SK-N-SH (cell line): Measurements from ENCODE around the gene TNFRSF1A. TPM values are rescaled to one million over a fixed set of nuclear protein-coding genes. Genes with fewer than 3 reads are reported as not detected.

Source experiments
- CTCF ChIA-PET: fragments of 300-600, 350-600 bp; formaldehyde crosslinking; extraction: SDS; loops from one replicate; lab custom pipeline; 2021; lab: Yijun Ruan, JAX
- POLR2A ChIA-PET: fragments of 350-600 bp; sonication (Branson Sonifier 250); formaldehyde crosslinking; extraction: SDS; loops from one replicate; lab custom pipeline; 2020; ENCODE audit warnings: antibody characterized with exemption, inconsistent platforms; lab: Yijun Ruan, JAX
- DNase-seq: peaks from one replicate; pipeline ENCODE4 v3.0.0; 2012
- H2AFZ ChIP-seq: fragments of 200-600 bp; sonication (generic); 2 replicates; pipeline ENCODE4 v1.8.1; 2016; ENCODE audit warnings: antibody characterized with exemption, mild to moderate bottlenecking, low read depth
- H3F3A ChIP-seq: fragments of 200-600 bp; sonication (generic); replicated peaks from 2 replicates; pipeline ENCODE3; 2016; ENCODE audit warnings: antibody characterized with exemption, mild to moderate bottlenecking; ENCODE audit not compliant: insufficient read depth
- H3K27ac ChIP-seq, 2 experiments: fragments of 200-500 bp in 1 of 2; fragments of 200-600 bp in 1 of 2; sonication (Bioruptor generic) in 1 of 2; sonication (generic), shearing (Covaris generic) in 1 of 2; 2 replicates each; pipeline versions ENCODE4 v1.5.1 to v1.6.1; 2014 to 2016; ENCODE audit warnings: low read depth in 2 of 2, inconsistent platforms in 1 of 2, low read length in 1 of 2, mild to moderate bottlenecking in 1 of 2, mixed read lengths in 1 of 2
- H3K27me3 ChIP-seq: fragments of 200-600 bp; sonication (generic), shearing (Covaris generic); 2 replicates; pipeline ENCODE4 v1.6.1; 2016; ENCODE audit warnings: mixed run types; ENCODE audit not compliant: insufficient read depth
- H3K36me3 ChIP-seq, 2 experiments: fragments of 200-500 bp in 1 of 2; fragments of 200-600 bp in 1 of 2; sonication (Bioruptor generic) in 1 of 2; sonication (generic) in 1 of 2; replicated peaks in 1 of 2; 2 replicates each; pipeline versions ENCODE3 to v1.5.1; 2014 to 2016; ENCODE audit warnings: low read length in 1 of 2, mild to moderate bottlenecking in 1 of 2; ENCODE audit not compliant: insufficient read depth in 2 of 2, control insufficient read depth in 1 of 2
- H3K4me1 ChIP-seq, 2 experiments: fragments of 200-500 bp in 1 of 2; fragments of 200-600 bp in 1 of 2; sonication (Bioruptor generic) in 1 of 2; sonication (generic), shearing (Covaris generic) in 1 of 2; 2 replicates each; pipeline versions ENCODE4 v1.5.1 to v1.6.1; 2014 to 2016; ENCODE audit warnings: low read depth in 1 of 2, low read length in 1 of 2, mixed run types in 1 of 2; ENCODE audit not compliant: insufficient read depth in 2 of 2, control insufficient read depth in 1 of 2
- H3K4me2 ChIP-seq: fragments of 200-600 bp; sonication (generic), shearing (Covaris generic); 2 replicates; pipeline ENCODE4 v1.6.1; 2017; ENCODE audit warnings: mixed run types
- H3K4me3 ChIP-seq, 2 experiments: fragments of 200-500 bp in 1 of 2; fragments of 200-600 bp in 1 of 2; sonication (Bioruptor generic) in 1 of 2; sonication (generic), shearing (Covaris generic) in 1 of 2; 2 replicates each; pipeline versions ENCODE4 v1.5.1 to v1.8.1; 2014 to 2016; ENCODE audit warnings: low read depth in 2 of 2, inconsistent platforms in 1 of 2, low read length in 1 of 2, mild to moderate bottlenecking in 1 of 2, mixed read lengths in 1 of 2, moderate library complexity in 1 of 2
- H3K79me2 ChIP-seq: fragments of 200-600 bp; sonication (generic); 2 replicates; pipeline ENCODE4 v1.8.1; 2017; ENCODE audit warnings: mild to moderate bottlenecking; ENCODE audit not compliant: insufficient read depth
- H3K9ac ChIP-seq: fragments of 200-600 bp; sonication (generic); 2 replicates; pipeline ENCODE4 v1.6.1; 2017; ENCODE audit warnings: mixed run types
- H3K9me2 ChIP-seq: fragments of 200-600 bp; sonication (generic); 2 replicates; pipeline ENCODE4 v1.6.1; 2017; ENCODE audit warnings: mixed run types
- H3K9me3 ChIP-seq: fragments of 200-600 bp; sonication (generic); 2 replicates; pipeline ENCODE4 v1.6.1; 2017; ENCODE audit warnings: mixed run types, mild to moderate bottlenecking, moderate library complexity
- H4K20me1 ChIP-seq: fragments of 200-600 bp; sonication (generic); 2 replicates; pipeline ENCODE4 v1.6.1; 2017; ENCODE audit warnings: mild to moderate bottlenecking, mixed run types; ENCODE audit not compliant: insufficient read depth
- CHD2 ChIP-seq: fragments of 150-350 bp; IDR thresholded peaks from 2 replicates; pipeline ENCODE4 v1.6.1; 2018; ENCODE audit warnings: low read length; ENCODE audit not compliant: partially characterized antibody
- CTCF ChIP-seq: fragments of 200-600 bp; sonication (generic); IDR thresholded peaks from 2 replicates; pipeline ENCODE4 v1.6.1; 2017; ENCODE audit warnings: antibody characterized with exemption, mild to moderate bottlenecking, moderate library complexity
- EZH2phosphoT487 ChIP-seq: fragments of 200-600 bp; sonication (generic); IDR thresholded peaks from 2 replicates; pipeline ENCODE4 v1.6.1; 2017; ENCODE audit warnings: low read depth, mixed run types, mild to moderate bottlenecking, antibody characterized with exemption, moderate library complexity, borderline replicate concordance
- FOXJ3 ChIP-seq: sonication (generic); formaldehyde crosslinking; IDR thresholded peaks from 2 replicates; pipeline ENCODE4 v1.5.1; 2020; ENCODE audit warnings: mild to moderate bottlenecking, missing genetic modification reagents
- GABPA ChIP-seq: IDR thresholded peaks from 2 replicates; pipeline ENCODE4 v1.4.0; 2012; ENCODE audit warnings: low read depth, mild to moderate bottlenecking
- IRF3 ChIP-seq: fragments of 150-350 bp; IDR thresholded peaks from 2 replicates; pipeline ENCODE4 v1.6.1; 2016; ENCODE audit warnings: mild to moderate bottlenecking, low read depth, low read length
- MAX ChIP-seq: IDR thresholded peaks from 2 replicates; pipeline ENCODE4 v1.4.0; 2012; ENCODE audit warnings: low read depth
- MXI1 ChIP-seq: IDR thresholded peaks from 2 replicates; pipeline ENCODE4 v1.6.1; 2012; ENCODE audit warnings: mild to moderate bottlenecking, low read depth, low read length, improper control_type of control experiment
- NFIC ChIP-seq: IDR thresholded peaks from 2 replicates; pipeline ENCODE4 v1.4.0; 2012; ENCODE audit warnings: borderline replicate concordance
- POLR2AphosphoS5 ChIP-seq: IDR thresholded peaks from 2 replicates; pipeline ENCODE4 v1.6.1; 2012; ENCODE audit warnings: low read depth, low read length
- RAD21 ChIP-seq: IDR thresholded peaks from 2 replicates; pipeline ENCODE4 v1.6.1; 2012; ENCODE audit warnings: mild to moderate bottlenecking, low read length
- RCOR1 ChIP-seq: fragments of 150-350 bp; IDR thresholded peaks from 2 replicates; pipeline ENCODE4 v1.6.1; 2017; ENCODE audit warnings: antibody characterized with exemption, low read length
- REST ChIP-seq: IDR thresholded peaks from 2 replicates; pipeline ENCODE4 v1.6.1; 2012; ENCODE audit warnings: mild to moderate bottlenecking, low read depth, low read length, moderate library complexity
- SIN3A ChIP-seq: IDR thresholded peaks from 2 replicates; pipeline ENCODE4 v1.6.1; 2012; ENCODE audit warnings: low read depth, mild to moderate bottlenecking, low read length, moderate library complexity, borderline replicate concordance
- TAF1 ChIP-seq: IDR thresholded peaks from 2 replicates; pipeline ENCODE4 v1.6.1; 2012; ENCODE audit warnings: low read depth, mild to moderate bottlenecking, low read length, moderate library complexity, borderline replicate concordance
- TEAD4 ChIP-seq: IDR thresholded peaks from 2 replicates; pipeline ENCODE4 v1.4.0; 2012; ENCODE audit warnings: mild to moderate bottlenecking, borderline replicate concordance; ENCODE audit not compliant: insufficient read depth
- YY1 ChIP-seq: IDR thresholded peaks from 2 replicates; pipeline ENCODE4 v1.4.0; 2012; ENCODE audit warnings: low read depth, mild to moderate bottlenecking
- ZBTB33 ChIP-seq: IDR thresholded peaks from 2 replicates; pipeline ENCODE4 v1.4.0; 2012; ENCODE audit warnings: low read depth, borderline replicate concordance
- WGBS: methylation state at CpG from one replicate; pipeline ENCODE4 v1.1.6; 2017; ENCODE audit warnings: low lambda C conversion rate; 5-methylcytosine and 5-hydroxymethylcytosine counted together
- polyA plus RNA-seq, 3 experiments: library from polyadenylated mRNA; depleted of rRNA; stranded (reverse); fragments of >200 nt; gene quantifications; 2 replicates each; pipeline ENCODE4 v1.2.3, GENCODE V29; 2012

The TNFRSF1A gene
- 68.3 and 92.9 TPM in 2 replicates for polyA plus RNA-seq (2012; rRNA removed)
- 86.7 and 93.2 TPM in 2 replicates for polyA plus RNA-seq (2012; cell fraction: cytosol; rRNA removed)
- 72.6 and 75.2 TPM in 2 replicates for polyA plus RNA-seq (2012; cell fraction: nucleus; rRNA removed)

- peak within 1 kb of the TSS; percentile 88 to 100 for H3K27ac ChIP-seq
- peak within 1 kb of the TSS; percentile 82; the same call in 1 of the 2 replicates for H2AFZ ChIP-seq
- peaks cover 35 to 42% of the 10 kb centered on the region in 2 experiments; a peak in 3 of 4 replicates for H3K4me1 ChIP-seq
- WGBS = 1% methylated on average over 20 of the region's 21 CpGs
- CTCF ChIA-PET = interaction anchor here (1.0 to 1.6 kb wide), 4 partner anchors 15 to 196 kb away, joined by 3 to 5 read pairs (median 3); no protein-coding TSS in a partner anchor
- H3K4me2 ChIP-seq = peak within 1 kb of the TSS; percentile 88
- H3K36me3 ChIP-seq = no peaks in the 10 kb centered on the region
- no peaks in the 10 kb centered on the region for H3K9me2 ChIP-seq
- peak; percentile 83 for DNase-seq
- H3K4me3 ChIP-seq = peak within 1 kb of the TSS; percentile 77 to 99
- H3K9ac ChIP-seq = peak within 1 kb of the TSS; percentile 99
- H3K27me3 ChIP-seq = no peaks in the 10 kb centered on the region
- TF ChIP-seq MAX (peak; percentile 62; the same call in 1 of the 2 replicates), ZBTB33 (no peak), IRF3 (no peak), RCOR1 (no peak), SIN3A (peak; percentile 56; the same call in 1 of the 2 replicates), MXI1 (peak; percentile 57; the same call in 1 of the 2 replicates), TAF1 (peak; percentile 80), RAD21 (no peak), POLR2AphosphoS5 (peak; percentile 91), YY1 (0 out of 2 replicates have a peak, but pooled peaks have one; percentile 20), GABPA (no peak; the same call in 1 of the 2 replicates), CTCF (no peak), EZH2phosphoT487 (no peak), FOXJ3 (CRISPR knock-in tag) (0 out of 2 replicates have a peak, but pooled peaks have one; percentile 22), REST (peak; percentile 37; the same call in 1 of the 2 replicates), NFIC (no peak; the same call in 1 of the 2 replicates), TEAD4 (no peak), CHD2 (peak; percentile 29)
- POLR2A ChIA-PET = no interaction called here
- no peaks in the 10 kb centered on the region for H3K9me3 ChIP-seq
- H3K79me2 ChIP-seq = peaks cover 61% of the 10 kb centered on the region
- H4K20me1 ChIP-seq = peaks cover 7% of the 10 kb centered on the region; the same call in 1 of the 2 replicates
- peaks cover 13% of the 10 kb centered on the region for H3F3A ChIP-seq
These were observed at the start of gene TNFRSF1A for GRCh38 chr12:6341417-6342139. TNFRSF1A (minus strand) TSS chr12:6342076; CDS start chr12:6341814, 262 bp downstream.
